PC-3 (cell line): ENCODE results near the gene MMS19. TPM values are rescaled to one million over a fixed set of nuclear protein-coding genes. Genes with fewer than 3 reads are reported as not detected.

Experiments used
- ATAC-seq: fragments of 200-7000 bp; cut with Tn5 transposase; 2 replicates; pipeline ENCODE4 v1.9.1; 2020; ENCODE audit warnings: mild to moderate bottlenecking, moderate library complexity
- BruUV-seq: library from RNA; stranded (reverse); fragments of 400-500 nt; replicated peaks from 2 replicates; lab custom pipeline; 2021; lab: Mats Ljungman, UMichigan
- CTCF ChIA-PET: fragments of 300-600 bp; sonication (Branson Sonifier 250); formaldehyde crosslinking; loops from one replicate; lab custom pipeline; 2022; ENCODE audit warnings: antibody characterized with exemption; lab: Charles Lee
- POLR2A ChIA-PET: fragments of 300-600 bp; sonication (Branson Sonifier 250); formaldehyde crosslinking; loops from one replicate; lab custom pipeline; 2022; ENCODE audit warnings: antibody characterized with exemption; ENCODE audit not compliant: unreplicated experiment; lab: Charles Lee
- DNase-seq: peaks from one replicate; pipeline ENCODE4 v3.0.0-alpha.2; 2015
- H2AFZ ChIP-seq: fragments of 300-600 bp; sonication (generic); 2 replicates; pipeline ENCODE4 v1.6.0; 2016; ENCODE audit warnings: antibody characterized with exemption, low read length
- H3F3A ChIP-seq: fragments of 300-600 bp; sonication (generic); one replicate; pipeline ENCODE4 v1.6.0; 2017; ENCODE audit warnings: antibody characterized with exemption, low read length, control low read depth, mild to moderate bottlenecking; ENCODE audit not compliant: unreplicated experiment
- H3K27ac ChIP-seq: fragments of 300-600 bp; sonication (generic); 2 replicates; pipeline ENCODE4 v1.5.1; 2016; ENCODE audit warnings: mild to moderate bottlenecking, low read length
- H3K27me3 ChIP-seq: fragments of 300-600 bp; sonication (generic); 2 replicates; pipeline ENCODE4 v1.6.1; 2016; ENCODE audit warnings: low read length, mixed read lengths
- H3K36me3 ChIP-seq: fragments of 300-600 bp; sonication (generic); 2 replicates; pipeline ENCODE4 v1.6.1; 2016; ENCODE audit warnings: low read depth, mixed run types, low read length, mixed read lengths
- H3K4me1 ChIP-seq: fragments of 300-600 bp; sonication (generic); 2 replicates; pipeline ENCODE4 v1.5.1; 2016; ENCODE audit warnings: low read length; ENCODE audit not compliant: insufficient read depth
- H3K4me2 ChIP-seq: fragments of 300-600 bp; sonication (generic); 2 replicates; pipeline ENCODE4 v1.6.0; 2016; ENCODE audit warnings: low read length
- H3K4me3 ChIP-seq: fragments of 300-600 bp; sonication (generic); 2 replicates; pipeline ENCODE4 v1.5.1; 2016; ENCODE audit warnings: mild to moderate bottlenecking, low read length, mixed read lengths
- H3K79me2 ChIP-seq: fragments of 300-600 bp; sonication (generic); 2 replicates; pipeline ENCODE4 v1.6.1; 2017; ENCODE audit warnings: low read length, mixed read lengths
- H3K9ac ChIP-seq: fragments of 300-600 bp; sonication (generic); 2 replicates; pipeline ENCODE4 v1.6.0; 2016; ENCODE audit warnings: mild to moderate bottlenecking, low read length
- H3K9me2 ChIP-seq: fragments of 300-600 bp; sonication (generic); replicated peaks from 2 replicates; pipeline ENCODE4 v1.6.1; 2016; ENCODE audit warnings: mixed run types, low read length, mixed read lengths
- H3K9me3 ChIP-seq: fragments of 300-600 bp; sonication (generic); 2 replicates; pipeline ENCODE4 v1.6.1; 2016; ENCODE audit warnings: low read length, mixed read lengths
- H4K20me1 ChIP-seq: fragments of 300-600 bp; sonication (generic); 2 replicates; pipeline ENCODE4 v1.6.1; 2016; ENCODE audit warnings: low read length, mixed read lengths
- CTCF ChIP-seq: fragments of 300-600 bp; sonication (generic); conservative IDR thresholded peaks from 2 replicates; pipeline ENCODE4 v1.5.1; 2017; ENCODE audit warnings: antibody characterized with exemption, low read depth, mild to moderate bottlenecking, low read length
- EZH2 ChIP-seq: fragments of 300-600 bp; sonication (generic); IDR thresholded peaks from one replicate; pipeline ENCODE4 v1.6.1; 2017; ENCODE audit warnings: antibody characterized with exemption, mild to moderate bottlenecking, low read length; ENCODE audit not compliant: unreplicated experiment
- EZH2phosphoT487 ChIP-seq: fragments of 300-600 bp; sonication (generic); IDR thresholded peaks from 2 replicates; pipeline ENCODE4 v1.6.1; 2018; ENCODE audit warnings: mild to moderate bottlenecking, antibody characterized with exemption, low read length, borderline replicate concordance
- intact Hi-C: fragments of 100-400 bp; cut with micrococcal nuclease; formaldehyde crosslinking; loops from 2 replicates; pipeline ENCODE4 v1.9.0; 2023
- total RNA-seq: library from RNA; depleted of rRNA; stranded (reverse); fragments of >200 nt; gene quantifications from 2 replicates; pipeline ENCODE4 v1.2.3, GENCODE V29; 2014

MMS19 gene
- total RNA-seq, 1 experiment from 2014 or later: 78.2 TPM

GRCh38 chr10:97500297-97500575, 2.0 kb upstream of the MMS19 start:
- Histone ChIP-seq H3K9me3 (no peaks in the 10 kb centered on the region), H3F3A (no peaks in the 10 kb centered on the region), H3K36me3 (no peaks in the 10 kb centered on the region), H2AFZ (peak overlapping the region; percentile 92), H3K27me3 (no peaks in the 10 kb centered on the region), H3K27ac (no peak overlapping the region), H3K79me2 (peaks cover 53% of the 10 kb centered on the region), H4K20me1 (peaks cover 17% of the 10 kb centered on the region; the same call in 1 of the 2 replicates), H3K9me2 (no peaks in the 10 kb centered on the region), H3K4me3 (peak overlapping the region; percentile 96), H3K4me2 (peak overlapping the region; percentile 99), H3K4me1 (peaks cover 19% of the 10 kb centered on the region), H3K9ac (peak overlapping the region; percentile 69; the same call in 1 of the 2 replicates)
- no peak for ATAC-seq
- BruUV-seq: no TSS peak
- TF ChIP-seq EZH2: no peak
- TF ChIP-seq CTCF: no peak
- no peak for TF ChIP-seq EZH2phosphoT487
- ChIA-PET CTCF (no interaction called here), POLR2A (no interaction called here)
- no peak for DNase-seq
- intact Hi-C loops: no loop called here

GRCh38 chr10:97499561-97500296, 1.5 kb upstream of the MMS19 start:
- CTCF ChIA-PET: no interaction called here
- POLR2A ChIA-PET: no interaction called here
- Histone ChIP-seq H3K36me3 (no peaks in the 10 kb centered on the region), H3K4me1 (peaks cover 19% of the 10 kb centered on the region), H3K9me3 (no peaks in the 10 kb centered on the region), H3K4me3 (peak overlapping the region; percentile 96), H3K79me2 (peaks cover 56% of the 10 kb centered on the region), H3K9ac (peak overlapping the region; percentile 69), H3K9me2 (no peaks in the 10 kb centered on the region), H3K27me3 (no peaks in the 10 kb centered on the region), H4K20me1 (peaks cover 21% of the 10 kb centered on the region; the same call in 1 of the 2 replicates), H3K27ac (no peak overlapping the region), H3F3A (no peaks in the 10 kb centered on the region), H2AFZ (peak overlapping the region; percentile 92), H3K4me2 (peak overlapping the region; percentile 99)
- TSS peak; percentile 19 for BruUV-seq
- DNase-seq (peak; percentile 31), ATAC-seq (no peak; the same call in 1 of the 2 replicates)
- intact Hi-C loops: loop anchor here (2.0 to 5.0 kb wide), 2 partner anchors 37 to 43 kb away; no protein-coding TSS in a partner anchor
- no peak for TF ChIP-seq CTCF
- no peak for TF ChIP-seq EZH2
- no peak for TF ChIP-seq EZH2phosphoT487
